Liver (tissue), 9 donors: Measurements from ENCODE around the gene DEAF1. TPM values are rescaled to one million over a fixed set of nuclear protein-coding genes. Genes with fewer than 3 reads are reported as not detected.

Experiments used
- DNase-seq: peaks from one replicate; pipeline ENCODE4 v3.0.0-alpha.2; 2017; ENCODE audit warnings: low spot score
- H3K27ac ChIP-seq, 2 donors: one replicate each; pipeline ENCODE4 v1.7.0; 2013; ENCODE audit warnings: inconsistent platforms in 2 of 2, low read length in 2 of 2, control low read depth in 1 of 2, low read depth in 1 of 2, mild to moderate bottlenecking in 1 of 2
- H3K27me3 ChIP-seq, 4 donors: one replicate each; pipeline versions ENCODE4 v1.6.1 to v1.7.0; 2013; ENCODE audit warnings: low read length in 3 of 4, inconsistent platforms in 1 of 4, mild to moderate bottlenecking in 1 of 4, moderate library complexity in 1 of 4; ENCODE audit not compliant: control insufficient read depth in 4 of 4, insufficient read depth in 4 of 4
- H3K36me3 ChIP-seq, 4 donors: one replicate each; pipeline versions ENCODE4 v1.6.1 to v1.7.0; 2013; ENCODE audit warnings: low read length in 3 of 4, mild to moderate bottlenecking in 3 of 4, low read depth in 1 of 4, moderate library complexity in 1 of 4; ENCODE audit not compliant: control insufficient read depth in 4 of 4, insufficient read depth in 3 of 4
- H3K4me1 ChIP-seq, 4 donors: one replicate each; pipeline versions ENCODE4 v1.6.1 to v1.7.0; 2013; ENCODE audit warnings: low read length in 3 of 4, mild to moderate bottlenecking in 3 of 4, moderate library complexity in 1 of 4; ENCODE audit not compliant: control insufficient read depth in 4 of 4, insufficient read depth in 4 of 4
- H3K4me3 ChIP-seq, 3 donors: one replicate each; pipeline versions ENCODE4 v1.6.1 to v1.7.0; 2013; ENCODE audit warnings: low read length in 3 of 3, control low read depth in 1 of 3, low read depth in 1 of 3, mild to moderate bottlenecking in 1 of 3
- H3K9ac ChIP-seq, 2 donors: one replicate each; pipeline ENCODE4 v1.7.0; 2013; ENCODE audit warnings: low read length in 2 of 2, mild to moderate bottlenecking in 2 of 2, moderate library complexity in 2 of 2, control low read depth in 1 of 2, low read depth in 1 of 2
- H3K9me3 ChIP-seq, 4 donors: one replicate each; pipeline versions ENCODE4 v1.6.1 to v1.7.0; 2013; ENCODE audit warnings: low read length in 3 of 4; ENCODE audit not compliant: control insufficient read depth in 4 of 4
- EGR1 ChIP-seq, 2 donors: IDR thresholded peaks; 2 replicates each; pipeline ENCODE4 v1.6.1; 2016 to 2018; ENCODE audit warnings: antibody characterized with exemption in 2 of 2, low read depth in 2 of 2
- FOXA1 ChIP-seq: IDR thresholded peaks from 2 replicates; pipeline ENCODE4 v1.6.1; 2016; ENCODE audit warnings: antibody characterized with exemption
- FOXA2 ChIP-seq: IDR thresholded peaks from 2 replicates; pipeline ENCODE4 v1.6.1; 2016; ENCODE audit warnings: antibody characterized with exemption
- GABPA ChIP-seq, 2 donors: IDR thresholded peaks in 1 of 2; conservative IDR thresholded peaks in 1 of 2; 2 replicates each; pipeline ENCODE4 v1.6.1; 2016; ENCODE audit warnings: antibody characterized with exemption in 2 of 2, mild to moderate bottlenecking in 1 of 2, moderate library complexity in 1 of 2
- HNF4A ChIP-seq, 2 donors: conservative IDR thresholded peaks; 2 replicates each; pipeline ENCODE4 v1.6.1; 2016; ENCODE audit warnings: antibody characterized with exemption in 2 of 2, mild to moderate bottlenecking in 2 of 2
- HNF4G ChIP-seq: IDR thresholded peaks from 2 replicates; pipeline ENCODE4 v1.6.1; 2016; ENCODE audit warnings: antibody characterized with exemption
- JUND ChIP-seq, 2 donors: IDR thresholded peaks; 2 replicates each; pipeline ENCODE4 v1.6.1; 2016; ENCODE audit warnings: antibody characterized with exemption in 2 of 2
- NR2F2 ChIP-seq: IDR thresholded peaks from 2 replicates; pipeline ENCODE4 v1.6.1; 2016; ENCODE audit warnings: antibody characterized with exemption
- RAD21 ChIP-seq, 2 donors: IDR thresholded peaks; 2 replicates each; pipeline ENCODE4 v1.6.1; 2016; ENCODE audit warnings: antibody characterized with exemption in 2 of 2, mild to moderate bottlenecking in 2 of 2
- RXRA ChIP-seq, 2 donors: IDR thresholded peaks; 2 replicates each; pipeline ENCODE4 v1.6.1; 2017 to 2018; ENCODE audit warnings: antibody characterized with exemption in 2 of 2, mild to moderate bottlenecking in 1 of 2
- SP1 ChIP-seq: IDR thresholded peaks from 2 replicates; pipeline ENCODE4 v1.6.1; 2018; ENCODE audit warnings: antibody characterized with exemption, mild to moderate bottlenecking
- TAF1 ChIP-seq: conservative IDR thresholded peaks from 2 replicates; pipeline ENCODE4 v1.6.1; 2016; ENCODE audit warnings: antibody characterized with exemption, mild to moderate bottlenecking
- YY1 ChIP-seq: IDR thresholded peaks from 2 replicates; pipeline ENCODE4 v1.6.1; 2016; ENCODE audit warnings: antibody characterized with exemption, mild to moderate bottlenecking
- WGBS: extraction: QIAGEN DNeasy Blood & Tissue Kit; methylation state at CpG from one replicate; pipeline ENCODE4 v1.1.7; 2013; 5-methylcytosine and 5-hydroxymethylcytosine counted together
- polyA plus RNA-seq, 2 donors: library from polyadenylated mRNA; stranded (reverse) in 1 of 2; unstranded in 1 of 2; fragments of 200-250 nt in 1 of 2; fragments of >200 nt in 1 of 2; fragmentation: Nextera tagmentation in 1 of 2; extraction: Ambion mirVana in 1 of 2; gene quantifications; one replicate each; pipeline versions ENCODE4 v1.2.1 to v1.2.3, GENCODE V29; 2013 to 2015
- total RNA-seq, 2 donors: library from RNA; depleted of rRNA; stranded (reverse); fragments of >200 nt; gene quantifications; one replicate each; pipeline ENCODE4 v1.2.3, GENCODE V29; 2014
- TF ChIP-seq, protein P1 (sequence below): IDR thresholded peaks from 2 replicates; pipeline ENCODE4 v1.6.1; 2016; ENCODE audit warnings: antibody characterized with exemption
- TF ChIP-seq, protein P2 (sequence below): IDR thresholded peaks from 2 replicates; pipeline ENCODE4 v1.6.1; 2016; ENCODE audit warnings: antibody characterized with exemption
- TF ChIP-seq, protein P3 (sequence below): fragments of 150-350 bp; IDR thresholded peaks from 2 replicates; pipeline ENCODE4 v1.5.1; 2017; ENCODE audit warnings: improper control_type of control experiment, low read depth, low read length; ENCODE audit not compliant: missing input control
- TF ChIP-seq, protein P4 (sequence below): IDR thresholded peaks from 2 replicates; pipeline ENCODE4 v1.6.1; 2016; ENCODE audit warnings: antibody characterized with exemption, mild to moderate bottlenecking
- TF ChIP-seq, protein P5 (sequence below): IDR thresholded peaks from 2 replicates; pipeline ENCODE4 v1.6.1; 2016; ENCODE audit warnings: antibody characterized with exemption
- donor health status: healthy.
- donor health status: healthy.
- donor health status: healthy.
- donor health status: healthy.
- donor health status: healthy.

Gene DEAF1
- total and polyA plus RNA-seq, 4 donors, result 7.0 to 11.4 (median 10.1) TPM

DNA sequence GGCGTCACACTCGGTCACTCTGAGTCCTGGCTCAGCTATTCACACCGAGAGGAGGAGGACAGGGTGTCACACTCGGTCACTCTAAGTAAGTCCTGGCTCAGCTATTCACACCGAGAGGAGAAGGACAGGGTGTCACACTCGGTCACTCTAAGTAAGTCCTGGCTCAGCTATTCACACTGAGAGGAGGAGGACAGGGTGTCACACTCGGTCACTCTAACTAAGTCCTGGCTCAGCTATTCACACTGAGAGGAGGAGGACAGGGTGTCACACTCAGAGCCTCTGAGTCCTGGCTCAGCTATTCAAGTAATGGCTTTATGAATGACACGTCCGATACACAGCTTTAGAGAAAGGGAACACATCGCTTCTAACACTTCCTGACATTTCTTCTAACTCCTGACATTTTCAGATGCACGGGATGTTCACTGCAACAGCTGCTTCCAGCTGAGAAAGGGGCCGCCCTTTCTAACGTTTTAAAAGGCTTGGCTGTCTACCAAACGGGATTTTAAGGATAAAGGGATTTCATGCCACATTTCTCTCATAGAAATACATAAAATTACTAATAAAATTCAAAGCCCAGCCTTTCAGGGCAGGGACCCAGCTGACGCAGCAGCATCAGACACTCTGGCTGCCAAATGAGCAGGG, 29.8 kb downstream of the DEAF1 start:
- Histone ChIP-seq H3K4me3 (no peak overlapping the region), H3K9me3 (no peaks in the 10 kb centered on the region), H3K4me1 (peaks cover 0 to 11% (median 4%) of the 10 kb centered on the region in 4 donors), H3K27ac (no peak overlapping the region), H3K27me3 (no peaks in the 10 kb centered on the region), H3K9ac (no peak overlapping the region), H3K36me3 (peaks cover 0 to 15% (median 3%) of the 10 kb centered on the region in 4 donors)
- WGBS, result 90% methylated on average over 15 of the region's 15 CpGs
- DNase-seq, result no peak
- TF ChIP-seq GABPA (IDR thresholded peaks at IDR 0.05 in 1 of 2, conservative IDR thresholded peaks at IDR 0.05 in 1 of 2) (no peak), RXRA (IDR thresholded peaks at IDR 0.05) (no peak), YY1 (no peak), RAD21 (IDR thresholded peaks at IDR 0.05) (no peak), NR2F2 (no peak), EGR1 (IDR thresholded peaks at IDR 0.05; ENCODE audit: low read depth in 2 of 2) (no peak), HNF4G (no peak), TAF1 (no peak), SP1 (no peak)
- TF ChIP-seq, protein P1, sequence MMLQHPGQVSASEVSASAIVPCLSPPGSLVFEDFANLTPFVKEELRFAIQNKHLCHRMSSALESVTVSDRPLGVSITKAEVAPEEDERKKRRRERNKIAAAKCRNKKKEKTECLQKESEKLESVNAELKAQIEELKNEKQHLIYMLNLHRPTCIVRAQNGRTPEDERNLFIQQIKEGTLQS, result no peak
- TF ChIP-seq, protein P2, sequence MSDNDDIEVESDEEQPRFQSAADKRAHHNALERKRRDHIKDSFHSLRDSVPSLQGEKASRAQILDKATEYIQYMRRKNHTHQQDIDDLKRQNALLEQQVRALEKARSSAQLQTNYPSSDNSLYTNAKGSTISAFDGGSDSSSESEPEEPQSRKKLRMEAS, result no peak

DNA sequence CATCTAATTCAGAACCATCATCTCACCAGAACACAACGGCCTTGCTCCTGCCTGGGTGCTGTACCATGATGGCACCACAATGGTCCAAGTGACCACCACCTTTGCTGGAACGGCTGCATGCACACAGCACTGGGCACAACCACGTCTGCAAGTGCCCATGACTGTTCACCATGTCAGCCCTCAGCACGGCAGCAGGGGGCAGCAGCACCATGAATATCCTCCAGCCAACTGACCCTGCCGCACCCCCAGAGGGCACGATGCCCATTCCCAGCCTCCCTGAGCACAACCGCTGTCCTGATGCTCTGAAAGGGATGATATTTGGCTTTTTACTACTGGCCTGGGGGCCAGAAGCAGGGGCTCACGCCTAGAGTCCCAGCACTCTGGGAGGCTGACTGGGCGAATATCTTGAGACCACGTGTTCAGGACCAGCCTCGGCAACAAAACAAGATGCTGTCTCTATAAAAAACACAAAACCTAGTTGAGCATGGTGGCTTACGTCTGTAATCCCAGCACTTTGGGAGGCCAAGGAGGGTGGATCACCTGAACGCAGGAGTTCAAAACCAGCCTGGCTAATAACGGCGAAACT, 32.2 kb downstream of the DEAF1 start:
- TF ChIP-seq, protein P3, sequence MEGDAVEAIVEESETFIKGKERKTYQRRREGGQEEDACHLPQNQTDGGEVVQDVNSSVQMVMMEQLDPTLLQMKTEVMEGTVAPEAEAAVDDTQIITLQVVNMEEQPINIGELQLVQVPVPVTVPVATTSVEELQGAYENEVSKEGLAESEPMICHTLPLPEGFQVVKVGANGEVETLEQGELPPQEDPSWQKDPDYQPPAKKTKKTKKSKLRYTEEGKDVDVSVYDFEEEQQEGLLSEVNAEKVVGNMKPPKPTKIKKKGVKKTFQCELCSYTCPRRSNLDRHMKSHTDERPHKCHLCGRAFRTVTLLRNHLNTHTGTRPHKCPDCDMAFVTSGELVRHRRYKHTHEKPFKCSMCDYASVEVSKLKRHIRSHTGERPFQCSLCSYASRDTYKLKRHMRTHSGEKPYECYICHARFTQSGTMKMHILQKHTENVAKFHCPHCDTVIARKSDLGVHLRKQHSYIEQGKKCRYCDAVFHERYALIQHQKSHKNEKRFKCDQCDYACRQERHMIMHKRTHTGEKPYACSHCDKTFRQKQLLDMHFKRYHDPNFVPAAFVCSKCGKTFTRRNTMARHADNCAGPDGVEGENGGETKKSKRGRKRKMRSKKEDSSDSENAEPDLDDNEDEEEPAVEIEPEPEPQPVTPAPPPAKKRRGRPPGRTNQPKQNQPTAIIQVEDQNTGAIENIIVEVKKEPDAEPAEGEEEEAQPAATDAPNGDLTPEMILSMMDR, result peak; percentile 82
- TF ChIP-seq, protein P4, sequence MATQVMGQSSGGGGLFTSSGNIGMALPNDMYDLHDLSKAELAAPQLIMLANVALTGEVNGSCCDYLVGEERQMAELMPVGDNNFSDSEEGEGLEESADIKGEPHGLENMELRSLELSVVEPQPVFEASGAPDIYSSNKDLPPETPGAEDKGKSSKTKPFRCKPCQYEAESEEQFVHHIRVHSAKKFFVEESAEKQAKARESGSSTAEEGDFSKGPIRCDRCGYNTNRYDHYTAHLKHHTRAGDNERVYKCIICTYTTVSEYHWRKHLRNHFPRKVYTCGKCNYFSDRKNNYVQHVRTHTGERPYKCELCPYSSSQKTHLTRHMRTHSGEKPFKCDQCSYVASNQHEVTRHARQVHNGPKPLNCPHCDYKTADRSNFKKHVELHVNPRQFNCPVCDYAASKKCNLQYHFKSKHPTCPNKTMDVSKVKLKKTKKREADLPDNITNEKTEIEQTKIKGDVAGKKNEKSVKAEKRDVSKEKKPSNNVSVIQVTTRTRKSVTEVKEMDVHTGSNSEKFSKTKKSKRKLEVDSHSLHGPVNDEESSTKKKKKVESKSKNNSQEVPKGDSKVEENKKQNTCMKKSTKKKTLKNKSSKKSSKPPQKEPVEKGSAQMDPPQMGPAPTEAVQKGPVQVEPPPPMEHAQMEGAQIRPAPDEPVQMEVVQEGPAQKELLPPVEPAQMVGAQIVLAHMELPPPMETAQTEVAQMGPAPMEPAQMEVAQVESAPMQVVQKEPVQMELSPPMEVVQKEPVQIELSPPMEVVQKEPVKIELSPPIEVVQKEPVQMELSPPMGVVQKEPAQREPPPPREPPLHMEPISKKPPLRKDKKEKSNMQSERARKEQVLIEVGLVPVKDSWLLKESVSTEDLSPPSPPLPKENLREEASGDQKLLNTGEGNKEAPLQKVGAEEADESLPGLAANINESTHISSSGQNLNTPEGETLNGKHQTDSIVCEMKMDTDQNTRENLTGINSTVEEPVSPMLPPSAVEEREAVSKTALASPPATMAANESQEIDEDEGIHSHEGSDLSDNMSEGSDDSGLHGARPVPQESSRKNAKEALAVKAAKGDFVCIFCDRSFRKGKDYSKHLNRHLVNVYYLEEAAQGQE, result no peak
- TF ChIP-seq RAD21 (IDR thresholded peaks at IDR 0.05) (peak; percentile 89 to 95), TAF1 (no peak), FOXA1 (no peak), HNF4A (conservative IDR thresholded peaks at IDR 0.05) (peak; percentile 27 to 42), EGR1 (IDR thresholded peaks at IDR 0.05; ENCODE audit: low read depth in 2 of 2) (no peak), JUND (IDR thresholded peaks at IDR 0.05) (no peak), RXRA (IDR thresholded peaks at IDR 0.05) (peak; percentile 26 to 68), SP1 (no peak), GABPA (IDR thresholded peaks at IDR 0.05 in 1 of 2, conservative IDR thresholded peaks at IDR 0.05 in 1 of 2) (no peak), FOXA2 (no peak), NR2F2 (peak; percentile 75), HNF4G (no peak), YY1 (no peak)
- TF ChIP-seq, protein P5, sequence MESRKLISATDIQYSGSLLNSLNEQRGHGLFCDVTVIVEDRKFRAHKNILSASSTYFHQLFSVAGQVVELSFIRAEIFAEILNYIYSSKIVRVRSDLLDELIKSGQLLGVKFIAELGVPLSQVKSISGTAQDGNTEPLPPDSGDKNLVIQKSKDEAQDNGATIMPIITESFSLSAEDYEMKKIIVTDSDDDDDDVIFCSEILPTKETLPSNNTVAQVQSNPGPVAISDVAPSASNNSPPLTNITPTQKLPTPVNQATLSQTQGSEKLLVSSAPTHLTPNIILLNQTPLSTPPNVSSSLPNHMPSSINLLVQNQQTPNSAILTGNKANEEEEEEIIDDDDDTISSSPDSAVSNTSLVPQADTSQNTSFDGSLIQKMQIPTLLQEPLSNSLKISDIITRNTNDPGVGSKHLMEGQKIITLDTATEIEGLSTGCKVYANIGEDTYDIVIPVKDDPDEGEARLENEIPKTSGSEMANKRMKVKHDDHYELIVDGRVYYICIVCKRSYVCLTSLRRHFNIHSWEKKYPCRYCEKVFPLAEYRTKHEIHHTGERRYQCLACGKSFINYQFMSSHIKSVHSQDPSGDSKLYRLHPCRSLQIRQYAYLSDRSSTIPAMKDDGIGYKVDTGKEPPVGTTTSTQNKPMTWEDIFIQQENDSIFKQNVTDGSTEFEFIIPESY, result no peak
- TF ChIP-seq, protein P2, result no peak
- TF ChIP-seq, protein P1, result no peak
- H3K9me3 ChIP-seq, result no peaks in the 10 kb centered on the region
- no peak overlapping the region for H3K27ac ChIP-seq
- whole genome bisulfite sequencing, result 54% methylated on average over 15 of the region's 15 CpGs
- no peak overlapping the region for H3K4me3 ChIP-seq
- DNase-seq, result peak; percentile 74
- H3K36me3 ChIP-seq, result peaks cover 0 to 18% (median 3%) of the 10 kb centered on the region in 4 donors
- H3K9ac ChIP-seq, result no peak overlapping the region
- H3K4me1 ChIP-seq, result peaks cover 3 to 27% (median 20%) of the 10 kb centered on the region in 4 donors
- H3K27me3 ChIP-seq, result no peaks in the 10 kb centered on the region
